NT2/D1 (cell line): ENCODE data around the gene NKPD1.

Experiments
- SUZ12 ChIP-seq: IDR thresholded peaks from 2 replicates; pipeline ENCODE4 v1.6.1; 2011; ENCODE audit not compliant: insufficient read length, insufficient read depth; ENCODE audit errors: extremely low read depth
- YY1 ChIP-seq: IDR thresholded peaks from 2 replicates; pipeline ENCODE4 v1.6.1; 2011; ENCODE audit not compliant: insufficient read length, insufficient read depth
- ZNF274 ChIP-seq: IDR thresholded peaks from 2 replicates; pipeline ENCODE4 v1.6.1; 2011; ENCODE audit warnings: mild to moderate bottlenecking, low read depth, low read length

- TF ChIP-seq SUZ12: no peak
- TF ChIP-seq ZNF274: no peak
- no peak for TF ChIP-seq YY1
Observed at GRCh38 chr19:45149129-45149528, 11.7 kb downstream of the NKPD1 start.
